DMS153 treated with DMSO at 0.1 percent for 48 hours (cell line): ENCODE measurements around the gene TMEM44.

ENCODE experiments used
- DNase-seq: peaks from one replicate; lab custom pipeline; 2025; ENCODE audit not compliant: unreplicated experiment; lab: John Stamatoyannopoulos, UW

The TMEM44 gene, protein sequence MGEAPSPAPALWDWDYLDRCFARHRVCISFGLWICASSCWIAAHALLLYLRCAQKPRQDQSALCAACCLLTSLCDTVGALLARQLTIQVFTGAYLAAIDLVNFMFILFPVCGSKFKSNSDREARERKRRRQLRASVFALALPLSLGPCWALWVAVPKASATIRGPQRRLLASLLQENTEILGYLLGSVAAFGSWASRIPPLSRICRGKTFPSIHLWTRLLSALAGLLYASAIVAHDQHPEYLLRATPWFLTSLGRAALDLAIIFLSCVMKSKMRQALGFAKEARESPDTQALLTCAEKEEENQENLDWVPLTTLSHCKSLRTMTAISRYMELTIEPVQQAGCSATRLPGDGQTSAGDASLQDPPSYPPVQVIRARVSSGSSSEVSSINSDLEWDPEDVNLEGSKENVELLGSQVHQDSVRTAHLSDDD

DNA sequence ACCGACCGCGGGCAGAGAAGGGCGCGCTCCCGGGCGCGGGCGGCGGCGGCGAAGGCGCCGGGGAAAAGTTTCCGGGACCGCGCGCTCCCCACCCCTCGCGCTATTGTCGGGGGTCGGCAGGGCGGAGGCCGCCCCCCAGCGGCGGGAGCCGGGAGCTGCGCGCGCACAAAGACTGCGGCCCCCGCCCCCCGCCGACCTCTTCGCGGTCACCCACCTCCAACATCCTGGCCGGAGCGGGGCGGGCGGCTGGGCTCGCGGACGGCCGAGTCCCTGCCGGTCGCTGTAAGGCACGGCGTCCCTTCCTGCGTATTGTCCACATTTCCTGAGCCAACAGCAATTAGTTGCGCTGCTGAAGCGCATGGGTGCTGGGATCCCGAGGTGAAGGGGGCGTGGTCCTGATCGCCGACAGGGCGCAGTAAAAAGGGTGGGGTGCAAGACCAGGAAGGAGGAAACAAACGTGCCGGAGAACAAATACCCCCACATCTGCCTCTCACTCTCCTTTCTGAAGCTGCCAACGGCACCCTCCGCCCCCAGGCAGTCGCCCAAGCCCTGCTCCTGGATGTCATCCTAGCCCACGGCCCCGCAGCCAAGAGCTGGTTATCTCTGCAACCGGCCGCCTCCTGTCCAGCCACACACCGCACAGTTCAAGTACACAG, at the start of gene TMEM44:
TMEM44 (minus strand) TSS at position 71 of the 656 bp plus-strand sequence. CDS start 204 bp downstream, outside the sequence.
- DNase-seq, result peak; percentile 70

- peak; percentile 79 for DNase-seq
Observed at GRCh38 chr3:194682694-194683310, 49.6 kb upstream of the TMEM44 start.

GRCh38 chr3:194682189-194682693, 49.0 kb upstream of the TMEM44 start:
- DNase-seq, result no peak

GRCh38 chr3:194680888-194681615, 47.8 kb upstream of the TMEM44 start:
- DNase-seq, result no peak

- DNase-seq, result no peak
Observed at GRCh38 chr3:194676471-194676870, 43.3 kb upstream of the TMEM44 start.

- no peak for DNase-seq
Observed at GRCh38 chr3:194675680-194676079, 42.5 kb upstream of the TMEM44 start.

DNA sequence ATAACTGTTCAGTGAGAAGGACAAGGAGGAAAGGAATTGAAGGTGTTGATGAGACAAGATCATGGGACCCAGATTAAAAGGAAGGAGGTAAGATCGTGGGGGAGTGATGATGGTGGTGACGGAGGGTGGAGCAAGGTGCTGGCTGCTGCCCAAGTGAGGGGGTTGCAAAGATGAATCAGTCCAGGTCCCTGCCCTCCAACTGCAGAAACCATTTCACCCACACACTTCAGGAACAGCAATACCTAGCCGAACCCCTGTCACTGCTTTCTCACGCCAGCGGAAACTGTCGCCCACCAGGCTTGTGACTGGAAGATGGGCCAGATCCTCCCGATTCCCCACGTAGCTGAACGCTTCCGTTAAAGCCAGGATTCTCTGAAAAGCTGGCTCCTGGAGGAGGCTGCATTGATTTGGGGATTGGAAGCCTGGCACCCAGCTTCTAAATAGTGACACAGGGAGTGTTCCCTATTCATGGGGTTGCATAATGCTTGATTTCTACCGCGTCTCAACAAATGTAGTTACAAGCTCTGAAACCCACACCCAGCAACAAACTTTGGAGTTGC, 41.9 kb upstream of the TMEM44 start:
- no peak for DNase-seq

DNA sequence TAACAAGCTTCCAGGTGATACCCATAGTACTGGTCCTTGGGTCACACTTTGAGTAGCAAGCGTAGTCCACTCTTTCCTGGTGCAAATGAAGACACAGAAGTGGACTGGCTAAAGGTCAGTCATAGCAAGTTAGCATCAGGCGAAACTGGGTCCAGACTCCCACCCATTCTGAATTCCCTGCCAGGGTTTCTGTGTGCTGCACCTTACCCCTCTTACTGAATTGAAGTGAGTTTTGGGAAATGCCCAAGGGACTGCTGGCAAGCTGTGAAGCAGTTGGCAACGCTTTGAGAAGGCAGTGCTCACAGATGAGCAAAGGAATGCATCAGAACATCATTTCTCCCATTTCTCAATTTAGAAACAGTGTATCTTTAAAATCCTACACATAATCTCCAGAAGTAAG, 40.5 kb upstream of the TMEM44 start:
- DNase-seq, result no peak

DNA sequence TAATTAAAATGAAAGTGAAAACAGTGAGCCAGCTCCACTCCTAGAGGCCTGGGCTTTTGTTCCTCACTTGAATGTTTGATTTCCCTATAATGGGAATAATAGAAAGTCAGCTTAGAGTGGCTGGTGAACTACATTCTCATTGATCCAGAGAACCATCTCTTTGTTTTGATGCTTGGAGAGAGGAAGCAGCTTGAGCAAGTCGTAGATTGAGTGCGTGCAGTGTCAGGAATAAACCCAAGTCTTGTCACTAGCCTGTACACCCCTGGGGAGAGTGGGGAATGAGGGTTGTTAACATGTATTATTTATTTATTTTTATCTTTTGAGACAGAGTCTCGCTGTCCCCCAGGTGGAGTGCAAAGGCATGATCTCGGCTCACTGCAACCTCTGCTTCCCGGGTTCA, 39.7 kb upstream of the TMEM44 start:
- DNase-seq, result no peak

DNA sequence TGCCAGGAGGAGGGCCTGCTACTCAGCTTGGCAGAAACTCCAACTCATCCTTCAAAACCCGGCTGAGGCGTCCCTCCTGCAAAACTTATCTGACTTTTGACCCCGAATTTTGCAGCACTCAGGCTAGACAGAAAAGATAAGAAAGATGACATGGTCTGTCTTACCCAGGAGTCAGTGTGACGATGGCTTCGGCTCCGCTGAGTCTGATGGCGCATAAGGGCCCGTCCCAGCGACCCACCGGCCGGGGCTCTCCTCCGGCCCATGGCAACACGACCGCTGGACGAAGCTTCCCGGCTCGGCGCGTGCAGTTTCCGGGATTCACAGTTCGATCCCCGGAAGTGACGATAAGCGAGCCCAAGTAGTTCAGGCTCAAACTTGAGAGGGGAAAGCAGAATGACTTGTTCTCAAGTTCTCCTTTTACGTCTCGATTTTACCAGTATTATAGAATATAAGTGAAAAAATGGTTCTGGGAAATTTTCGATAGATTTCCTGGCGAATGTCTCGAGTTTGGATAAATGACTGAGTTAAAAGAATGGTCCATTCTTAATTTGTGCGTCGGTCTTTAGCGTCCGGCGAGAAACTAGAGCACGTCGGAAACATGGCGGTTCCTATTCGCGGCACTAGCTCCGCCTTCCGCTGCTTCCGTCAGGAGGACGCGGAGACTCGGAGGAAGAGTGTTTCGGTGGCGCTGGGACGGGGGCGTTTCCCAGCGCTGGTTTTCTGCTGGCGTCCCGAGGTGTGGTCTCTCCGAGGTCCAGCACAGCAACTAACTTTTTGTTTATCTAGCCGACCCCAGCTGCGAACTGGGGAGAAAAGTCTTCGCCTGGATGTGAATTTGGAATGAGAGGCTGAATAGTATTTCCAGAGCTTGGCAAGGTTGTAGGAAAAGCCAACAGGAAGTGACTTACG, 38.9 kb upstream of the TMEM44 start, which contains the start of gene LSG1:
LSG1 (minus strand) TSS at position 292 of the 909 bp plus-strand sequence; CDS start at position 263, 29 bp downstream.
- peak; percentile 100 for DNase-seq

- DNase-seq, result peak; percentile 24
Observed at GRCh38 chr3:194671511-194671899, 38.3 kb upstream of the TMEM44 start.

GRCh38 chr3:194667363-194667762, 34.1 kb upstream of the TMEM44 start:
- DNase-seq, result no peak

GRCh38 chr3:194664857-194665256, 31.6 kb upstream of the TMEM44 start:
- DNase-seq, result no peak

DNA sequence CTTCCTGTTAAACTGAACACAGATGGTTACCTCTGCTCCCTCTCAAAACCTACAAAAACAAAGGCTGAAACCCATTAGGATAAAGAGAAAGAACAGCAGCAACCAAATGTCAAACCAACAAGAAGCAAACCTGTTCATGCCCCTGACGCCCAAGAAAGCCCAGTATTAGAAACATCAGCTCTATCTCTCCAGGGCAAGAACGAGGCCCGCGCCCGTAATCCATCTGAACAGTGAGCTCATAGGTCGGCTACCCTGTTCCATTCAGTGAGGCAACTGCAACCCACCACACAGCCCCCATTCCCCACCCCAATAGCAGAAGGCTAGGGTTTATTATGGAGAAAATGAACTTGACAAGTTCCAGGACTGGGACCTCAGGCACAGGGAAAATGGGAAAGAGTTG, 28.7 kb upstream of the TMEM44 start:
- no peak for DNase-seq

- no peak for DNase-seq
Observed at GRCh38 chr3:194661374-194661773, 28.2 kb upstream of the TMEM44 start.

DNA sequence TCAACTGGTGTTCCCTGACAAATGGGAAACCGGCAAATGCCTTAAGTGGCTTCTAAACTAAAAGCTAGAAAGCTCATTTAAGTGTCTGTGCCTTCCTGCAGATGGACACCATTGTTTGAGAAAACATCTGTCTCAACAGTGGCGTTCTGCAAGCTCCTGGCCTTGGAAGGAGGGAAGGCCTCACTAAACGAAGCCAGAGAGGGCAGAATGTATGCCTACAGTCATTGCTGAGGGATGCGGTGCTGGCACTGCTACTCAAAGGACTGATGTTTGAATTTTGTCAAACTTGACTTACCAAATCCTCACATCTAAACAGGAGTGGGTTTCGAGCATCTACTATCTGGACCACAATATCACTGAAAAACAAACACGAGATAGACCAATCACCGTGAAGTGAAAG, 26.6 kb upstream of the TMEM44 start:
- DNase-seq, result no peak

DNA sequence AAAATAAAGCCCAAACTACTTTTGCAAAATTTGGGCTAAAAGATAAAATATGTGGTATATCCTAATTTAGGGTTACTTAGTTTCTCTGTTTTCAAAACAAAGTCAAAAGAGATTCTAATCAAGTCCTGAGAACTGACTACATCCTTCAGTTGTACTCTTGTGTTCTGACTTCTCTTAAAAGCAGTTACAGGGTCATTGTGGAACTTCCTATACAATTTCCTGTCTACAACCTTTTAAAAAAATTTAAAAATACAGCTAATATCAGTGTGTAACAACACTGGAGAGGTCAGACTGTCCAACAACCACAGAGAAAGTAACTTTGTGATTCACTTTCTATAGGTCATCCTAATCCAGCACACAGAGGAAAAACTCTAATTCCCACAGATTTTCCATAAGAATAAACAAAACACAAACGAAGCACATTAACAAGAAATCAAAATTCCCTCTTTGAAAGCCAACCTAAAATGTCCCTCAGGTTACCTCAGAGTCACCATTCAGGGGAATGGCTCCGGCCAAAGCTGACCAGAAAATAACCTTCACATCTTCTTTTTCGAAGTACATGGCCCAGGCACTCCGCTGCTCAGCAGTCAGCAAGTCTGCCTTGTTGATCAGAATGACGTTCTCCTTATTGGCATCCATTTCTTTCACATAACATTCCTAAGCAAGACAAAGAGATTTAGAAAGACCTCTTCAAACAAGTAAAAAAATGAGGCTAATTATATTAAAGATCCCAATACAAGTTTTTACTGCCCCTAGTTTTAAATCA, 25.4 kb upstream of the TMEM44 start:
- DNase-seq, result no peak

GRCh38 chr3:194657439-194657838, 24.2 kb upstream of the TMEM44 start:
- DNase-seq, result no peak

GRCh38 chr3:194654443-194654842, 21.2 kb upstream of the TMEM44 start:
- DNase-seq, result no peak
